Natural killer cell (primary cell): ENCODE data around the gene PARS2. TPM values are rescaled to one million over a fixed set of nuclear protein-coding genes. Genes with fewer than 3 reads are reported as not detected.
A peak's percentile ranks its signal among the peaks of the same experiment; 100 is the strongest.

Source experiments
- ATAC-seq, 3 donors: fragments of 150-1000 bp in 2 of 3; fragments of 200-7000 bp in 1 of 3; cut with Tn5 transposase; 1 replicate in 1 of 3; 2 replicates in 2 of 3; pipeline ENCODE4 v1.10.0; 2021; ENCODE audit warnings: mild to moderate bottlenecking in 2 of 3, moderate library complexity in 2 of 3
- DNase-seq, 2 donors: peaks; one replicate each; pipeline versions ENCODE4 v3.0.0 to v3.0.0-alpha.2; 2013 to 2021; ENCODE audit warnings: mixed read lengths in 1 of 2
- H3K27ac ChIP-seq: one replicate; pipeline ENCODE4 v1.5.1; 2013; ENCODE audit warnings: mild to moderate bottlenecking, low read length
- H3K27me3 ChIP-seq: one replicate; pipeline ENCODE4 v1.6.1; 2013; ENCODE audit warnings: low read length; ENCODE audit not compliant: control insufficient read depth, insufficient read depth
- H3K36me3 ChIP-seq: one replicate; pipeline ENCODE4 v1.6.1; 2013; ENCODE audit warnings: low read length; ENCODE audit not compliant: control insufficient read depth, insufficient read depth
- H3K4me1 ChIP-seq: one replicate; pipeline ENCODE4 v1.6.1; 2013; ENCODE audit warnings: low read length; ENCODE audit not compliant: control insufficient read depth, insufficient read depth
- H3K4me3 ChIP-seq: one replicate; pipeline ENCODE4 v1.5.1; 2013; ENCODE audit warnings: low read length
- H3K9me3 ChIP-seq: one replicate; pipeline ENCODE4 v1.6.1; 2013; ENCODE audit warnings: low read length; ENCODE audit not compliant: control insufficient read depth, insufficient read depth
- H3K27ac Mint-ChIP-seq, 2 donors: one replicate each; pipeline ENCODE4 v1.8.0; 2022; ENCODE audit warnings: mild to moderate bottlenecking in 2 of 2, mixed read lengths in 2 of 2, moderate library complexity in 1 of 2
- H3K27me3 Mint-ChIP-seq, 2 donors: one replicate each; pipeline ENCODE4 v1.8.0; 2022; ENCODE audit warnings: low read depth in 2 of 2, mixed read lengths in 2 of 2
- H3K36me3 Mint-ChIP-seq: one replicate; pipeline ENCODE4 v1.8.0; 2022; ENCODE audit warnings: mixed read lengths
- H3K4me1 Mint-ChIP-seq, 2 donors: one replicate each; pipeline ENCODE4 v1.8.0; 2022; ENCODE audit warnings: mixed read lengths in 2 of 2
- H3K4me3 Mint-ChIP-seq: one replicate; pipeline ENCODE4 v1.8.0; 2022; ENCODE audit warnings: mild to moderate bottlenecking, moderate library complexity, mixed read lengths
- H3K9me3 Mint-ChIP-seq, 2 donors: one replicate each; pipeline ENCODE4 v1.8.0; 2022; ENCODE audit warnings: mixed read lengths in 2 of 2
- whole genome bisulfite sequencing: methylation state at CpG from one replicate; pipeline ENCODE4 v1.1.7; 2013; ENCODE audit warnings: missing lambda C conversion rate; ENCODE audit not compliant: insufficient coverage; 5-methylcytosine and 5-hydroxymethylcytosine counted together
- intact Hi-C: fragments of 100-400 bp; cut with micrococcal nuclease; formaldehyde crosslinking; loops from one replicate; pipeline ENCODE4 v1.14.2; 2022
- total RNA-seq, 4 donors: library from RNA; stranded (reverse); fragments of 120-200 nt in 1 of 4; gene quantifications; one replicate each; pipeline versions ENCODE4 v1.2.3 to v1.2.4, GENCODE V29; 2013 to 2022
- TF ChIP-seq, protein P1 (sequence below): fragments of 200-600 bp; IDR thresholded peaks from one replicate; pipeline ENCODE4 v1.8.0; 2022; ENCODE audit warnings: antibody characterized with exemption

PARS2 gene
- total RNA-seq, 3 donors from 2014 or later (not counting 1 experiment from before 2014, with no cell fraction given), result 0.95 to 1.4 (median 0.96) TPM

DNA sequence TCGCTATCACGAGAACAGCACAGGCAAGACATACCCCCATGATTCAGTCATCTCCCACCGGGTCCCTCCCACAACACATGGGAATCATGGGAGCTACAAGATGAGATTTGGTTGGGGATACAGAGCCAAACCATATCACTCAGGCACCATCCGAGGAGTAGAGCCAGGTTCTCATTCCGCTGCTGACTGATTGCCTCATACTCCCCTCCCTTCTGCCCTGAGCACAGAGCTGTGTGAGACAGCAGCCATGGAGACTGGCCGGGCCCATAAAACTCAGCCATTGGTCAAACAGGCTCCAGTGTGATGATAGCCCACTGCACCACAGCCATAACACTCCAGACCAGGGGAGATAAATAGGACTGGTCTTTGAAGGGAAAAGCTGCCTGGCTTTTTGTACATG, 26.1 kb downstream of the PARS2 start:
- Histone ChIP-seq H3K4me1 (no peaks in the 10 kb centered on the region), H3K9me3 (no peaks in the 10 kb centered on the region), H3K4me3 (no peak overlapping the region), H3K36me3 (peaks cover 70% of the 10 kb centered on the region), H3K27ac (no peak overlapping the region), H3K27me3 (no peaks in the 10 kb centered on the region)
- Mint-ChIP-seq H3K9me3 (no peaks in the 10 kb centered on the region), H3K36me3 (peaks cover 26% of the 10 kb centered on the region), H3K4me1 (peaks cover 5 to 14% of the 10 kb centered on the region in 2 donors), H3K27ac (no peak overlapping the region), H3K4me3 (no peak overlapping the region), H3K27me3 (no peaks in the 10 kb centered on the region)
- ATAC-seq (no peak), DNase-seq (no peak)
- TF ChIP-seq, protein P1, sequence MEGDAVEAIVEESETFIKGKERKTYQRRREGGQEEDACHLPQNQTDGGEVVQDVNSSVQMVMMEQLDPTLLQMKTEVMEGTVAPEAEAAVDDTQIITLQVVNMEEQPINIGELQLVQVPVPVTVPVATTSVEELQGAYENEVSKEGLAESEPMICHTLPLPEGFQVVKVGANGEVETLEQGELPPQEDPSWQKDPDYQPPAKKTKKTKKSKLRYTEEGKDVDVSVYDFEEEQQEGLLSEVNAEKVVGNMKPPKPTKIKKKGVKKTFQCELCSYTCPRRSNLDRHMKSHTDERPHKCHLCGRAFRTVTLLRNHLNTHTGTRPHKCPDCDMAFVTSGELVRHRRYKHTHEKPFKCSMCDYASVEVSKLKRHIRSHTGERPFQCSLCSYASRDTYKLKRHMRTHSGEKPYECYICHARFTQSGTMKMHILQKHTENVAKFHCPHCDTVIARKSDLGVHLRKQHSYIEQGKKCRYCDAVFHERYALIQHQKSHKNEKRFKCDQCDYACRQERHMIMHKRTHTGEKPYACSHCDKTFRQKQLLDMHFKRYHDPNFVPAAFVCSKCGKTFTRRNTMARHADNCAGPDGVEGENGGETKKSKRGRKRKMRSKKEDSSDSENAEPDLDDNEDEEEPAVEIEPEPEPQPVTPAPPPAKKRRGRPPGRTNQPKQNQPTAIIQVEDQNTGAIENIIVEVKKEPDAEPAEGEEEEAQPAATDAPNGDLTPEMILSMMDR, result no peak
- 95% methylated on average over 6 of the region's 6 CpGs for WGBS
- intact Hi-C loops, result no loop called here

DNA sequence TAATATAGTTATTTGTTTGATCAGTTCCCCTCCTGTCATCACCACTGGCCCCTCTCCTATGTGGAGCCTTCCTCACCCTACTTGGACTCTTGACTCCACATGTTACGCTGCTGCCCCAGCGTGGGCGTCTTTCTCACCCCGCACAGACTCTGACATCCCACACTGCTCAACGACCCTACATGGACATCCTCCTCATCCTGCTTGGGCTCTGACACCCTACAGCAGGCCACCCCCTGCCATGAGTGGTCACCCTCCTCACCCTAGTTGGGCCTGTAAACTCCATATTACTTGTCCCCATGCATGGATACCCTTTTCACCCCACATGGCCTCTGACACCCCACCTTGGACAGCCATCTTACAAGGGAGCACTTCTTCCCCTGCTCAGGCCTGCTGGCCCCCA, 27.6 kb downstream of the PARS2 start:
- WGBS, result 92% methylated on average over 5 of the region's 5 CpGs
- intact Hi-C loops, result no loop called here
- peaks cover 28% of the 10 kb centered on the region for H3K36me3 Mint-ChIP-seq

DNA sequence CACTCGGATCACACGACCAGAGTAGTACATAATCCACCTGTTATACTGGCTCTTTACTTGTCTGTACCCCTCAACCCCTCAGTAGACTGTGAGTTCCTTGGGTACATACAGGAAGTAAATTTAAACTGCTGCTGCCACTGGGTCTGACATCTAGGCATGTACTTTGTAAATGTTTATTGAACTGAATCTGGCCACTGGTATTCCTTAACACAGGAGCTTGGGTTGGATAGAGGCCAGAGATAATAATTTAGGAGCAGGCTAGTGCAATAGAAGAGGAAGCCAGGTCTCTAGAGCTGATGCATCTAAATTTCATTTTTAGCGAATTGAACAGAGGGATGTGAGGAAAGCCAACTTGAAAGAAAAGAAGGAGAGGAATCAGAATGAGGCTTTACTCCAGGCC, 36.3 kb downstream of the PARS2 start:
- Histone ChIP-seq H3K4me1 (no peaks in the 10 kb centered on the region), H3K27me3 (no peaks in the 10 kb centered on the region), H3K9me3 (no peaks in the 10 kb centered on the region), H3K4me3 (no peak overlapping the region), H3K27ac (no peak overlapping the region), H3K36me3 (peaks cover 74% of the 10 kb centered on the region)
- DNase-seq (no peak), ATAC-seq (no peak)
- TF ChIP-seq, protein P1, result no peak
- H3K4me3 Mint-ChIP-seq, result no peak overlapping the region
- no peaks in the 10 kb centered on the region for H3K9me3 Mint-ChIP-seq
- H3K4me1 Mint-ChIP-seq, result peaks cover 3 to 5% of the 10 kb centered on the region in 2 donors
- intact Hi-C loops, result no loop called here
- H3K27me3 Mint-ChIP-seq, result no peaks in the 10 kb centered on the region
- WGBS, result 92% methylated on average over 3 of the region's 3 CpGs
- peaks cover 58% of the 10 kb centered on the region for H3K36me3 Mint-ChIP-seq
- H3K27ac Mint-ChIP-seq, result peak overlapping the region in 1 of 2 donors; percentile 3

More for the DNA sequence above, 27.6 kb downstream of the PARS2 start:
- peak overlapping the region; percentile 27 to 44 for H3K27ac Mint-ChIP-seq
- no peaks in the 10 kb centered on the region for H3K4me1 ChIP-seq
- H3K27me3 Mint-ChIP-seq, result no peaks in the 10 kb centered on the region
- DNase-seq (no peak), ATAC-seq (no peak)
- H3K27ac ChIP-seq, result no peak overlapping the region
- no peaks in the 10 kb centered on the region for H3K9me3 ChIP-seq
- H3K9me3 Mint-ChIP-seq, result no peaks in the 10 kb centered on the region
- H3K27me3 ChIP-seq, result no peaks in the 10 kb centered on the region
- H3K4me3 ChIP-seq, result no peak overlapping the region
- peaks cover 62% of the 10 kb centered on the region for H3K36me3 ChIP-seq
- TF ChIP-seq, protein P1, result no peak
- H3K4me1 Mint-ChIP-seq, result peaks cover 6 to 15% of the 10 kb centered on the region in 2 donors
- H3K4me3 Mint-ChIP-seq, result no peak overlapping the region

DNA sequence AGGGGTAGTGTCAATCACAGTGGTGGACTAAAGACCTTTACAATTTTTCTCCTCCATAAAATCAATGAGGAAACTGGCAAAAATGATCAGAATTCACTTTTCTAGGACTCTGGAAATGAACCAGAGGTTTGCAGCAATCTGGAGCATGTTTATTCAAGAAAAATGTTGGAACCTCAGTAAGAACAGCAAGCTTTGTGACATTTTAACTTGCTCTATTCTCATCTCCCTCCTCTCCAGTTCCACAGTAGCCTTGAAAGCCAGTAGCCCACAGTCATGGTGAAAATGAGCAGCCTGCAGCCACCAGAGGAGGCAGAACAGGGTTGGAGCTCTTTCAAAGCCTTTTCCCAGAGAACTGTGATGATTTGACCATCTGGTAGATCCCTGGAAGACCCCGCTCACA, 39.6 kb downstream of the PARS2 start:
- intact Hi-C loops, result no loop called here
- DNase-seq (no peak), ATAC-seq (no peak)
- WGBS, result 100% methylated on average over 1 of the region's 1 CpG
- Histone ChIP-seq H3K4me3 (no peak overlapping the region), H3K4me1 (no peaks in the 10 kb centered on the region), H3K36me3 (peaks cover 77% of the 10 kb centered on the region), H3K27ac (no peak overlapping the region), H3K9me3 (no peaks in the 10 kb centered on the region), H3K27me3 (no peaks in the 10 kb centered on the region)
- no peaks in the 10 kb centered on the region for H3K4me1 Mint-ChIP-seq
- no peak overlapping the region for H3K4me3 Mint-ChIP-seq
- no peak overlapping the region for H3K27ac Mint-ChIP-seq
- H3K9me3 Mint-ChIP-seq, result no peaks in the 10 kb centered on the region
- H3K36me3 Mint-ChIP-seq, result peaks cover 37% of the 10 kb centered on the region
- TF ChIP-seq, protein P1, result no peak
- H3K27me3 Mint-ChIP-seq, result no peaks in the 10 kb centered on the region
